Measurements from ENCODE around the gene HS3ST5. TPM values are rescaled to one million over a fixed set of nuclear protein-coding genes. Genes with fewer than 3 reads are reported as not detected.

The HS3ST5 gene
- total RNA-seq, 1 experiment from 2014 or later: 14.4 TPM

DNA sequence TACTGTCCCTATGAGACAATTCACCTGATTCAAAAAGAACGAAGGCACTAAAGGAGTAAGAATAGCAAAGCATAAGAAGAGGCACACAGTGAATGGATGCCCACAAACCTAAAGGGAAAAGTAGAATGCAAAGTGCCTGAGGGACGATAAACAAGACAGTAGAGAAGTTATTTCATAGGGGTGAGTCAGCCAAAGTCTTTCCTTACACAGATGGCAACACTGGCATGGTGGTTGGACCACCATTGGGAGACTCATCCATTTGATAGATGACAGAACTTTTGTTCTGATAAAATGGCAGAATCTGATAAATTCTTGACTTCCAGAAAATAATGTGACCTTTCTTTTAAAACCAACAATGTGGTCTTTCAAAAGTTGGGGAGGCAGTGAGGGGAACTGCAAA lies 223.8 kb downstream of the HS3ST5 start:
- Histone ChIP-seq H3K79me1 (ENCODE audit: insufficient read depth, low read depth, low read length, poor library complexity, severe bottlenecking) (no peaks in the 10 kb centered on the region), H2BK20ac (ENCODE audit: low read depth, low read length, poor library complexity, severe bottlenecking) (no peak overlapping the region), H3K27ac (ENCODE audit: insufficient read length, low read depth, low read length) (no peak overlapping the region), H3K9me3 (ENCODE audit: control insufficient read depth, low read depth, low read length) (no peaks in the 10 kb centered on the region), H2AFZ (ENCODE audit: low read length) (no peak overlapping the region), H3K79me2 (ENCODE audit: insufficient read depth, low read length) (no peaks in the 10 kb centered on the region), H3K23me2 (ENCODE audit: insufficient read length, low read depth, low read length, poor library complexity, severe bottlenecking) (no peaks in the 10 kb centered on the region), H2BK12ac (ENCODE audit: insufficient read length, low read depth, low read length) (no peak overlapping the region), H3K4me1 (ENCODE audit: insufficient read depth, low read length) (peaks cover 2% of the 10 kb centered on the region; the same call in 1 of the 2 replicates), H3K27me3 (ENCODE audit: insufficient read depth, low read length) (no peaks in the 10 kb centered on the region), H2BK5ac (ENCODE audit: insufficient read length, low read length) (no peak overlapping the region), H3T11ph (ENCODE audit: low read length) (no peak overlapping the region), H3K4me2 (ENCODE audit: insufficient read depth, insufficient read length, low read length) (no peak overlapping the region), H4K5ac (ENCODE audit: insufficient read length, low read depth, low read length) (no peak overlapping the region), H3K23ac (ENCODE audit: insufficient read length, low read depth, low read length) (no peak overlapping the region), H4K20me1 (ENCODE audit: control insufficient read depth, insufficient read depth, insufficient read length) (no peaks in the 10 kb centered on the region), H3K56ac (ENCODE audit: insufficient read length, low read depth, low read length) (no peak overlapping the region), H2BK120ac (ENCODE audit: low read depth, low read length, poor library complexity, severe bottlenecking) (no peak overlapping the region), H3K18ac (ENCODE audit: insufficient read length, low read depth, low read length) (no peak overlapping the region), H3K4ac (ENCODE audit: low read depth, low read length) (no peak overlapping the region), H2BK15ac (ENCODE audit: low read depth, low read length) (no peak overlapping the region), H4K91ac (ENCODE audit: insufficient read length, low read depth, low read length) (no peak overlapping the region), H4K8ac (replicated peaks; ENCODE audit: insufficient read length, low read depth, low read length) (no peak overlapping the region), H3K9ac (ENCODE audit: extremely low read depth, insufficient read length, low read length) (no peak overlapping the region), H2AK5ac (ENCODE audit: insufficient read length, low read length) (no peak overlapping the region), H3K14ac (ENCODE audit: insufficient read depth, low read length) (no peak overlapping the region)
- Mint-ChIP-seq H3K9me3 (no peaks in the 10 kb centered on the region), H3K27me3 (ENCODE audit: low read depth) (no peaks in the 10 kb centered on the region), H3K27ac (no peak overlapping the region), H3K4me1 (peaks cover 18 to 21% of the 10 kb centered on the region in 2 experiments), H3K36me3 (ENCODE audit: insufficient read depth in 1 of 3, low read depth in 3 of 3) (peaks cover 0 to 12% (median 0%) of the 10 kb centered on the region in 3 experiments; a peak in 1 of 7 replicates), H3K4me3 (no peak overlapping the region)
- no CpG with 5 or more reads among the region's 2 CpGs for WGBS (ENCODE audit: extremely low coverage, insufficient read length, low lambda C conversion rate)
- no peak for DNase-seq
- TF ChIP-seq, protein P1, sequence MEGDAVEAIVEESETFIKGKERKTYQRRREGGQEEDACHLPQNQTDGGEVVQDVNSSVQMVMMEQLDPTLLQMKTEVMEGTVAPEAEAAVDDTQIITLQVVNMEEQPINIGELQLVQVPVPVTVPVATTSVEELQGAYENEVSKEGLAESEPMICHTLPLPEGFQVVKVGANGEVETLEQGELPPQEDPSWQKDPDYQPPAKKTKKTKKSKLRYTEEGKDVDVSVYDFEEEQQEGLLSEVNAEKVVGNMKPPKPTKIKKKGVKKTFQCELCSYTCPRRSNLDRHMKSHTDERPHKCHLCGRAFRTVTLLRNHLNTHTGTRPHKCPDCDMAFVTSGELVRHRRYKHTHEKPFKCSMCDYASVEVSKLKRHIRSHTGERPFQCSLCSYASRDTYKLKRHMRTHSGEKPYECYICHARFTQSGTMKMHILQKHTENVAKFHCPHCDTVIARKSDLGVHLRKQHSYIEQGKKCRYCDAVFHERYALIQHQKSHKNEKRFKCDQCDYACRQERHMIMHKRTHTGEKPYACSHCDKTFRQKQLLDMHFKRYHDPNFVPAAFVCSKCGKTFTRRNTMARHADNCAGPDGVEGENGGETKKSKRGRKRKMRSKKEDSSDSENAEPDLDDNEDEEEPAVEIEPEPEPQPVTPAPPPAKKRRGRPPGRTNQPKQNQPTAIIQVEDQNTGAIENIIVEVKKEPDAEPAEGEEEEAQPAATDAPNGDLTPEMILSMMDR (conservative IDR thresholded peaks at IDR 0.05): no peak
